Motor neuron (in vitro differentiated cells): Measurements from ENCODE around the gene ABI3BP. TPM values are rescaled to one million over a fixed set of nuclear protein-coding genes. Genes with fewer than 3 reads are reported as not detected.
A peak's percentile ranks its signal among the peaks of the same experiment; 100 is the strongest.

Experiments used
- ATAC-seq, 8 experiments: fragments of 200-7000 bp; cut with Tn5 transposase; replicated peaks in 6 of 8; 2 replicates each; pipeline ENCODE4 v1.8.0; 2021; ENCODE audit warnings: mild to moderate bottlenecking in 8 of 8, moderate library complexity in 8 of 8
- H3K27ac ChIP-seq, 2 donors: fragments of 250-450 bp; sonication (Bioruptor Pico); 2 replicates each; pipeline ENCODE4 v1.9.0; 2021; ENCODE audit warnings: antibody characterized with exemption in 2 of 2, mild to moderate bottlenecking in 2 of 2, moderate library complexity in 1 of 2
- H3K4me1 ChIP-seq, 2 donors: fragments of 250-450 bp; sonication (Bioruptor Pico); replicated peaks in 1 of 2; 2 replicates each; pipeline ENCODE4 v1.6.1; 2021; ENCODE audit warnings: antibody characterized with exemption in 2 of 2, mild to moderate bottlenecking in 2 of 2, moderate library complexity in 1 of 2
- H3K4me3 ChIP-seq, 5 donors: fragments of 250-450 bp; sonication (Bioruptor Pico); 2 replicates each; pipeline ENCODE4 v1.9.0; 2021; ENCODE audit warnings: antibody characterized with exemption in 5 of 5, mild to moderate bottlenecking in 5 of 5, moderate library complexity in 4 of 5
- WGBS, 10 experiments: fragments of 450-650 bp; shearing (Covaris generic); methylation state at CpG; one replicate each; pipeline ENCODE4 v1.0.0; 2022; 5-methylcytosine and 5-hydroxymethylcytosine counted together
- in situ Hi-C, 9 experiments: fragments of 400-800 bp; cut with MboI; loops; one replicate each; pipeline ENCODE4 v1.15.0; 2021; ENCODE audit warnings: low sequenced_read_pairs in 9 of 9, low pct_unique_long_range_greater_than_20kb in 2 of 9; ENCODE audit not compliant: unreplicated experiment in 9 of 9
- total RNA-seq, 8 experiments: library from RNA; unstranded; fragments of 300-600 nt; gene quantifications; 2 replicates each; pipeline versions ENCODE4 v1.2.3 to v1.2.4, GENCODE V29; 2022

Gene ABI3BP
- total RNA-seq, 8 experiments from 2014 or later, result 1.0 to 8.1 (median 2.3) TPM

DNA sequence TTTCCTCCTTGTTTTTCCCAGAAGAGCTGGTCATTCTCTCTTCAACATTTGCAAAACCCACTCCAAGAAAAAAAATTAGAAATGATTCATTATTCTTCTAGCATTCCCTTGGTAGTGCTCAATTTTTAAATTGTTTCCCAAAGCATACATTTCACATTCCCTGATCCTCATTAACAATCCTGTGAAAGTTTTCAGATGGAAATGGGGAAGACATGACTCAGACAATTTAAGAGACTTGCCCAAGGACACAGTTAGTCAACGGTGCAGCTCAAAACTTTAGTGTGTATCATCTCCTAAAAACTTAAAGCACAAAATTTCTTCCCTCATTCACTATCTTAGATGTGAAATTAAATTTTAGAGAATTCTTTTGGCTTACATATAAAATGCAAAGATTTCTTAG is 17.1 kb upstream of the ABI3BP start:
- in situ Hi-C loops, result no loop called here
- 0 to 100% (median 61%) methylated on average over 1 of the region's 1 CpG; no CpG with 5 or more reads in 4 of the 10 experiments for WGBS, 10 experiments
- Histone ChIP-seq H3K4me3 (no peak overlapping the region), H3K4me1 (no peaks in the 10 kb centered on the region), H3K27ac (no peak overlapping the region)
- ATAC-seq, result peak in 2 of 8 experiments; percentile 76 to 89

DNA sequence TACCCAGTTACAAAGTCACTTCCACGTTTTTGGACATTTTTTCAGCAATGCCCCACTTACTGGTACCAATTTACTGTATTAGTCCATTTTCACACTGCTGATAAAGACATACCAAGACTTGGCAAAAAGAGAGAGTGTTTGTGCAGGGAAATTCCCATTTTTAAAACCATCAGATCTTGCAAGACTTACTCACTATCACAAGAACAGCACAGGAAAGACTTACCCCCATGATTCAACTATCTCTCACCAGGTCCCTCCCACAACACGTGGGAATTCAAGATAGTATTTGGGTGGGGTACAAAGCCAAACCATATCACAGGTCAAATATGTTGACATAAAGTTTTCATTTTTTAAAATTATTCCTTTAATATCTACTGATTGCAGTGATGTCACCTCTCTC is 16.2 kb upstream of the ABI3BP start:
- Histone ChIP-seq H3K27ac (no peak overlapping the region), H3K4me3 (no peak overlapping the region), H3K4me1 (no peaks in the 10 kb centered on the region)
- WGBS, 10 experiments, result 0 to 67% (median 25%) methylated on average over 1 to 2 of the region's 2 CpGs; no CpG with 5 or more reads in 3 of the 10 experiments
- ATAC-seq, result no peak
- in situ Hi-C loops, result no loop called here

DNA sequence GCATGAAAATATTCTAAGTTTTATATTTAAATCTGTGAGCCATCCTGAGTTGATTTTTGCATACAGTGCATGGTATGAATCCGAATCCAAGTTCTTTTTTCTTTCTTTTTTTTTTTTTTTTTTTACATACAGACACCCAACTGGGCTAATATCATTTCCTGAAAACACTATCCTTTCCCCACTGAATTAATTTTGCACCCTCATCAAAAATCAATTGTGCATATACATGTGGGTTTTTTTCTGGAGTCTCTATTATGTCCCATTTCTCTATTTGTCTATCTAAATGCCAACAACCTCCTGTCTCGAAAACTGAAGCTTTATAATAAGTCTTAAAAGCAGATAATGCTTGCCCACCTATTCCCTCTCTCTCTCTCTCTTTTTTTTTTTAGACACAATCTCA is 5.9 kb upstream of the ABI3BP start:
- in situ Hi-C loops, result no loop called here
- 14 to 100% (median 76%) methylated on average over 1 to 2 of the region's 2 CpGs; no CpG with 5 or more reads in 1 of the 10 experiments for WGBS, 10 experiments
- Histone ChIP-seq H3K4me1 (no peaks in the 10 kb centered on the region), H3K27ac (no peak overlapping the region), H3K4me3 (no peak overlapping the region)
- ATAC-seq, result no peak

DNA sequence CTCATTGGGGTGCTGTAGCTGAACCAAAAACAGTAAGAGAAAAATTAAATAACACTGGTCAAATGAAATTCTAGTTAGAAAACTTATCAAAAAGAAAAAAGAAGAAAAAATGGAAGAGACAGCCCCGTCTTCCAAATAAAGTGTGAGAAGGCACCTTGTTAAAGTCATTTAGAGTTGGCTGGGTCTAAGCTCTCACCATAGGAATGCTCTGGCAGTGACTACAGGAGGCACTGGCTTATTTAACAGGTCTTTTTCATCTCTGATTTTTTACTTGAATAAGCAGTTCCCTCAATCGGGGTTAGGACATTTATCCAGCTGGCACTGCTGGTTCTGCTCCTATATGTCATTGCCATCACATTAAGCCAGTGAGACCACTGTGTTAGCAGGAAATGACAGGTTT is 1.6 kb upstream of the ABI3BP start:
- Histone ChIP-seq H3K4me1 (peaks cover 0 to 3% of the 10 kb centered on the region in 2 donors), H3K27ac (no peak overlapping the region), H3K4me3 (no peak overlapping the region)
- no peak for ATAC-seq
- in situ Hi-C loops, result no loop called here
- 41 to 100% (median 69%) methylated on average over 1 to 2 of the region's 2 CpGs; no CpG with 5 or more reads in 1 of the 10 experiments for WGBS, 10 experiments

DNA sequence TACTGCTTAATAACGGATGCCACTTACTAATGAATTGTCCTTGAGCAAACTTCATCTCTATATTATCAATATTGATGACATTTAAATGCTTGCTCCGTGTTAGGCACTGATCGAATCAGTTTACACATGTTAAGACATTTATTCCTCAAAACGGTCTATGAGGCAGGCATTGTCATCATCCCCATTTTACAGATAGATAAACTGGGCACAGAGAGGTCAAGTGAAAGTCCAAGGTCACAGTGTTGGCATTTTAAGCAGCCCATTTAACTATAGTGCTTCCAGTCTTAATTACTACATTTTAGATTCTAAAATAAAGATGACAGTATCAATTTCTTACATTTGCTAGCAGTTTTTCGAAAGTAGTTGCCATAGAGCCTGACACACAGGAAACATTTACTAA is 966 bp upstream of the ABI3BP start:
- no peak for ATAC-seq
- Histone ChIP-seq H3K4me1 (peaks cover 0 to 3% of the 10 kb centered on the region in 2 donors), H3K27ac (no peak overlapping the region), H3K4me3 (no peak overlapping the region)
- in situ Hi-C loops, result no loop called here
- WGBS, 10 experiments, result 51 to 90% (median 75%) methylated on average over 1 to 5 of the region's 5 CpGs; no CpG with 5 or more reads in 1 of the 10 experiments

DNA sequence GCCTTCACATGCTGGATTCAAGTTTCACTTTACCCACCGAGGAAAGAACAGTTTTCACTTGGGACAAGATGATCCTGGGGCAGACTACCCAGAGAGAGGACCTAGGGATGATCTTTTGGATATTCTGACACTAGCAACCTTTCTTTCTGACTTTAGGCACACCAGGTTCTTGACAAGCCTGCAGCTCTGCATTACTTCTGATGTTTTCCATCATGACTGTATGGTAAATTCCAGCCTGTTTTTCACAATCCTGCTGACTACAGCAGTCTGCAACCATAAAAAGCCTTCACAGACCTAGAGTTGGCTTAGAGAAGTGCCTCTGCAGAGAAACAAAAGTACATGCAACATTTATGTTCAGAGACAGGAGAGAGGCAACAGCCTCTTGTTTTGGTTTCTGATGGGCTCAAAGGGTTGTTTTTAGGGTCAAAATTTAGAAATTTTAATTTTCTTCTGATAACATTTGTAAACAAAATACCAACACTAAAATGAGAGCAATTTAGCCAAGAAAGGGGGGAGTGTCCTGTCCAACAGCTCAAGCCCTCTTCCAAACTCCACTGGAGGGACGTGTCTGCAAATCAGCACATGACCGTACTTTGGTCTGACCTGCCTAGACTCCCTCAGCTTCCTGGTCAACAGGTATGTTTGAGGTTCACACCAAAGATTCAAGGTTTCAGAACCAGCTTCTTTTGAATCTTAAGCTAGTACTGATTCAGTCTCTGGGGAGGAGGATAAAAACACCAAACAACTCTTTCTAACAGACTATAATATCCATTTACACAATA is 799 bp downstream of the ABI3BP start:
- ATAC-seq, result peak in 4 of 8 experiments; percentile 28 to 72 (median 56)
- Histone ChIP-seq H3K4me3 (no peak overlapping the region), H3K4me1 (peaks cover 0 to 3% of the 10 kb centered on the region in 2 donors), H3K27ac (no peak overlapping the region)
- WGBS, 10 experiments, result 0 to 100% (median 63%) methylated on average over 1 to 3 of the region's 3 CpGs; no CpG with 5 or more reads in 1 of the 10 experiments
- in situ Hi-C loops, result no loop called here

DNA sequence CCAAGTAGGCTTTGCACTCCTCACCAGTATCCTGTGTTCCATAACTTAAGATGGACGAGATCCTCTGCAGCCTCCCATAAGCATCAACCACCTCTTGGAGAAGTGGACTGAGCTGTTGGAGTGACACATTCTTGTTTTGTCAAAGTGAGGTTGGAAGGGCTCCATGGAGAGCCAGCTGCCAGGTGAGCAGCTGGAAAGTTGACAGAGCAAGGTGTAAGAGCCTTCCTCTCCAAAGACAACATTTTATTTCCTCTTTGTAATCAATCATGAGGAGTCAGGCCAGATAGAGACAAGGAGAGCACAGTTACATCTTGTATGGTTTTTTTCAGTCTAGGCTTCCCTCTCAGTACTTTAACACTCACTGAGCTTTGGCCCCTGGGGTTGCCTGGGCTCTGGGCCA is 5.1 kb downstream of the ABI3BP start:
- no peak for ATAC-seq

DNA sequence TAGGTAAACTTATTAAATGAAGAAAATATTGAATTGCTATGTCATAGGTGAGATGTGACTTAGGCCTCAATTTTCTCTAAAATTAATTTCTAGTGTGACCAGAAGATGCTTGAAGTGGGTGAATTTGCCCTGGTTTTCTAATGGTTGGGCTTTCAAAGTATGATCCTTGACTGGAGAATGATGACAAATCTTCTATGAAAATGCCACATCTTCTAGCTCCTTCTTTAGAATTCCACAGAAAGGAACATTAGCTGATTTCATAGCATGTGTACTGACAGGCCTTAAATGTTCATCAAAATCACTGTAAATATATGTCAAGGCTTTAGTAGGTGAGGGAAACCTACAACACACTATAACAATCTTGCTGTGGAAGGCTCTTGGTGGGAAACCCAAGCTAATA is 8.9 kb downstream of the ABI3BP start:
- Histone ChIP-seq H3K27ac (no peak overlapping the region), H3K4me1 (no peaks in the 10 kb centered on the region), H3K4me3 (no peak overlapping the region)
- no peak for ATAC-seq
- in situ Hi-C loops, result no loop called here

More for the DNA sequence above, 5.1 kb downstream of the ABI3BP start:
- 40 to 100% (median 83%) methylated on average over 1 of the region's 1 CpG; no CpG with 5 or more reads in 3 of the 10 experiments for WGBS, 10 experiments
- no peak overlapping the region for H3K4me3 ChIP-seq
- in situ Hi-C loops, result no loop called here
- H3K4me1 ChIP-seq, result peaks cover 0 to 1% of the 10 kb centered on the region in 2 donors
- no peak overlapping the region for H3K27ac ChIP-seq

DNA sequence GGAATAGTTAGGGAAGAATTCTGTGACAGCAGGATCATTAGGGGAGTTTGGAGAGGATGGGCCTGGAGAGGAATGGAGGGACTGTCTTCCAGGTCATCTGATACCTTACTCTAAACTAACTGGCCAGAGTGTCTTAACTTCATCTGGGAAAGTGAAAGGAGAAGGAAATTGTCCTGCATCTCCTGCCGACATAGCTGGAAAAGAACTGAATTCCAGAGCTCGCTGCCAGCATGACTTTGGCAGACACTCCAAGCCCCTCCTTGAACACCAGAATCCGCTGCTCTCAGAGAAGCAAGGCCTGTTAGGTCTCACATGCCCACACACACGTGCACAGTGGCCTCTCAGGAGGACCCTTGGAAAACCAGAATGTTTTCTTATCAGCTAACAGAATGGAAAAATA is 10.5 kb downstream of the ABI3BP start:
- Histone ChIP-seq H3K4me3 (no peak overlapping the region), H3K27ac (no peak overlapping the region), H3K4me1 (no peaks in the 10 kb centered on the region)
- ATAC-seq, result peak in 2 of 8 experiments; percentile 38 to 45
- WGBS, 10 experiments, result 7 to 74% (median 65%) methylated on average over 2 to 4 of the region's 4 CpGs; no CpG with 5 or more reads in 3 of the 10 experiments
- in situ Hi-C loops, result no loop called here

DNA sequence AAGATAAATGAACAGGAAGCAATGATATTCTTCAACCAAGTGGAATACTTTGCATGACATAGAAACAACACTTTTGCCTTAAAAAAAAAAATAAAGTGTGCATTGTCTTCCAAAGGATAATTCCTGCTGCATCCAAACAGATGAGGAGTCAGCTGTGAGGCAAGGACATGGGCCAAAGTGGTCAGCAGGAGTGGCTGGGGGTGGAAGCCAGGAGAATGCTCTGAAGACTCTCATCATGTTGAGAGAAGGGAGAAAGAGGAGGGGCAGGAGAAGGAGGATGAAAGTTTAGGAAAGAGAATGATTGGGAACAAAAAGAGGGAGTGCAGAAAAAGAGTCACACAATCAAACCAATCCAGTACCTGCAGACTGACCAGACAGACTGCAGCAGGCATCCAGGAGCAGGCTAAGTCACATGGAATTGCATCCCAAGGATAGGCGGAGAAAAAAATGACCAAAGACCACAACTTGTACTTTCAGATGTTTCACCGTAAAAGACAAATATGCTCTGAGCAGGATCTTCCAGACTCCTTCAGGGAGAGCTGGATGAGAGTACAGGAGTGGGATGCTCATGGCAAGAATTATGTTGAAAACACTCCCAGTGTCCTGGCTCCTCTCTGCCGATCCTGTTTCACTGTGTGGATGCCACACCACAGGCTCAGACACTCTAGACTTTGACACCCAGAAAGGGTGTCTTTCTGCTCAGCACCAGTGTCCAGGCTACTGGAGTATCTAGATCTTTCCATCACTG is 11.9 kb downstream of the ABI3BP start:
- 33 to 100% (median 93%) methylated on average over 1 to 3 of the region's 3 CpGs; no CpG with 5 or more reads in 3 of the 10 experiments for WGBS, 10 experiments
- ATAC-seq, result no peak
- Histone ChIP-seq H3K4me1 (no peaks in the 10 kb centered on the region), H3K4me3 (no peak overlapping the region), H3K27ac (no peak overlapping the region)
- in situ Hi-C loops, result no loop called here

DNA sequence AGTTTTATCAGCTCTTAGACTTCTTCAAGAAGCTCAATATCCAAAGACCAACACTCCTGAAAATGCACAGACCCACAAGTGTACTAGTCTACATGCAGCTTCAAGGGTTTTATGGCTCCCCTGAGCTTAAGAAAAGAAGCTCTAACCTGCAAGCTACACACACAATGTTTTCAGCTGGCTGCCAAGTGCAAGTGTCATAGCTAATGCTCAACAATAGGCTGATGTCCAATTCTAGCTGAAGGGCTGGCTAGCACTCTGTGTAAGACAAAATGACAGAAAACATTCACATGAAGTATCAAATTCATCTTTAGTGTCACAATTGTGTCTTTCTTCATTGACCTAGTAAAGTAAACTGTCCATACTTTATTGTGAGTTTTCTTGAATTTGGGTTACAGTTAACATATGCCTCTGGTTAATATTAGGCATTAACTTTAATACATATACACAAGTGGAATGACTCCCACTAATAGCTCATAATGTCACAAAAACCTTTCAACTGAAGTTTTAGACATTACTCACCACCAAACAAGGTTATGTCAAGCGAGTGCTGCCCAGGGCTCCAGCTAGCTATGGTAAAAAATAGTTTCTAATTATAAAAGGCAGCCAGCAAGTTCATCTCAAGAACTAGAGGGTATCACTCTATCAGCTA is 15.1 kb downstream of the ABI3BP start:
- WGBS, 10 experiments, result 0 to 91% (median 78%) methylated on average over 1 of the region's 1 CpG; no CpG with 5 or more reads in 4 of the 10 experiments
- Histone ChIP-seq H3K4me1 (no peaks in the 10 kb centered on the region), H3K27ac (no peak overlapping the region), H3K4me3 (no peak overlapping the region)
- no peak for ATAC-seq
- in situ Hi-C loops, result no loop called here

DNA sequence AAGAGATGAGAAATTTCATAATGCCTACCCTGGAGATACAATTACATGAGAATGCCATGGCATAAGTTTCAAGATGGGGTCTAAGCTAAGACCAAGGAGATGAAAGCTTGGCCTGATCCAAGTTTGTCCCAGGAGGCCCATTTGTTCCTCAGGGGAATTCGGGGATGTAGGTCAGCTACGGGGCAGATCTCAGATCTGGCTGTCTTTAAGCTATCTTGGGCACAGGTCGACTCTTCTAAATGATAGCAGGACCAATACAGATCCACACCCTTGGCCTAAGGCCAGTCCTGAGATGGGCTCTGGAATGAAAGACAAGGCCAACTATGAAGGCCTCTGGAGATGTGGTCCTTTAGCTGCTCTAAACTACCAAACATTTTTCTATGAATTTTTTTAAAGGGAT is 16.6 kb downstream of the ABI3BP start:
- no peak for ATAC-seq

DNA sequence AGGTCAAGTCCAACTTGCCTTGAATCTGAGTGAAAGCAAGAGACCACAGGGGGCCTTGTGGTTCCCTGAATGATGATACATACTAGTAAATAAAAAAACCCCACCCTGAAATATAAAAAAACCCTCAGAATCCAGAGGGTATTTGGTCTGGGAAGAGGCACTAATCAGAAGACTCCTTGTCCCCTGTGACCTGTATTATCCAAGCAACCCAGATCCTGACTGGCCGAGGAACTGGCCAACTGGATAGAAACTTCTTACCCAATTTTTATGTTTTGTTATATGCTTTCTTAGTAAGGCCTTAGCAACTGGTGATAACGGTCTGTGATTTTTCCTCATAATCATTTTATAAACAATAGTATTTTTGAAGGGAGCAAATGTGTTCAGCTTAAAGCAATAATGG is 17.5 kb downstream of the ABI3BP start:
- H3K4me1 ChIP-seq, result no peaks in the 10 kb centered on the region
- in situ Hi-C loops, result no loop called here
- ATAC-seq, result no peak
- WGBS, 10 experiments, result 20 to 100% (median 76%) methylated on average over 1 to 2 of the region's 2 CpGs
- H3K27ac ChIP-seq, result no peak overlapping the region
- H3K4me3 ChIP-seq, result no peak overlapping the region

More for the DNA sequence above, 16.6 kb downstream of the ABI3BP start:
- in situ Hi-C loops, result no loop called here
- no peaks in the 10 kb centered on the region for H3K4me1 ChIP-seq
- WGBS, 10 experiments, result 37 to 96% (median 81%) methylated on average over 1 to 3 of the region's 3 CpGs; no CpG with 5 or more reads in 3 of the 10 experiments
- no peak overlapping the region for H3K27ac ChIP-seq
- no peak overlapping the region for H3K4me3 ChIP-seq
